IMR-90 (cell line): ENCODE measurements around the gene ZFAND6.

Experiments used
- BHLHE40 ChIP-seq: fragments of 150-350 bp; IDR thresholded peaks from 2 replicates; pipeline ENCODE4 v1.6.1; 2016; ENCODE audit warnings: mild to moderate bottlenecking, low read depth, low read length
- CTCF ChIP-seq: conservative IDR thresholded peaks from 2 replicates; pipeline ENCODE4 v1.5.1; 2012; ENCODE audit warnings: mild to moderate bottlenecking, low read depth, low read length, improper control_type of control experiment
- FOS ChIP-seq: fragments of 150-350 bp; IDR thresholded peaks from 2 replicates; pipeline ENCODE4 v1.6.1; 2016; ENCODE audit warnings: low read depth, low read length
- MAZ ChIP-seq: IDR thresholded peaks from 2 replicates; pipeline ENCODE4 v1.6.1; 2012; ENCODE audit warnings: low read depth, mild to moderate bottlenecking, low read length, improper control_type of control experiment, moderate library complexity, borderline replicate concordance
- POLR2A ChIP-seq: IDR thresholded peaks from 2 replicates; pipeline ENCODE4 v1.6.1; 2012; ENCODE audit warnings: mild to moderate bottlenecking, low read depth, low read length
- RAD21 ChIP-seq: IDR thresholded peaks from 2 replicates; pipeline ENCODE4 v1.6.1; 2012; ENCODE audit warnings: low read length, improper control_type of control experiment
- USF2 ChIP-seq: fragments of 150-350 bp; IDR thresholded peaks from 2 replicates; pipeline ENCODE4 v1.6.1; 2017; ENCODE audit warnings: mild to moderate bottlenecking, antibody characterized with exemption, low read length, low read depth

- TF ChIP-seq CTCF (no peak), FOS (no peak), POLR2A (no peak), BHLHE40 (no peak), RAD21 (no peak), USF2 (no peak), MAZ (no peak)
These were observed 2.1 kb downstream of the ZFAND6 start for GRCh38 chr15:80061582-80061981.
